Mucosa of descending colon (tissue), 3 donors: Measurements from ENCODE around the gene CDRT4. TPM values are rescaled to one million over a fixed set of nuclear protein-coding genes. Genes with fewer than 3 reads are reported as not detected.

Experiments used
- ATAC-seq: fragments of 200-7000 bp; cut with Tn5 transposase; one replicate; pipeline ENCODE4 v1.9.1; 2020; ENCODE audit warnings: mild to moderate bottlenecking, moderate library complexity
- DNase-seq, 3 donors: peaks; one replicate each; pipeline ENCODE4 v3.0.0-alpha.2; 2020
- H3K36me3 ChIP-seq: fragments of 200-600 bp; one replicate; pipeline ENCODE4 v1.8.0; 2021; ENCODE audit warnings: low read depth, mild to moderate bottlenecking
- H3K4me1 ChIP-seq: fragments of 200-600 bp; one replicate; pipeline ENCODE4 v1.8.0; 2021; ENCODE audit warnings: low read depth, mild to moderate bottlenecking
- H3K4me3 ChIP-seq: fragments of 200-600 bp; one replicate; pipeline ENCODE4 v1.8.0; 2021; ENCODE audit warnings: mild to moderate bottlenecking
- H3K9me3 ChIP-seq: fragments of 200-600 bp; one replicate; pipeline ENCODE4 v1.8.0; 2021; ENCODE audit warnings: mild to moderate bottlenecking
- CTCF ChIP-seq: fragments of 200-600 bp; IDR thresholded peaks from one replicate; pipeline ENCODE4 v1.8.0; 2022; ENCODE audit warnings: antibody characterized with exemption, mild to moderate bottlenecking
- intact Hi-C, 2 donors: fragments of 100-400 bp; cut with DNase I in 1 of 2; cut with micrococcal nuclease in 1 of 2; formaldehyde crosslinking; loops; one replicate each; pipeline versions ENCODE4 v1.11.0 to v1.11.1; 2022; cut with DNase I, micrococcal nuclease
- total RNA-seq, 3 donors: library from RNA; stranded (reverse); fragmentation: NEBNext Ultra II Directional in 2 of 3; extraction: Animal tissue kit (Norgen Biotek cat#: 25700) in 2 of 3; gene quantifications; one replicate each; pipeline versions ENCODE4 v1.2.1 to v1.2.4, GENCODE V29; 2021 to 2023
- donor health status: DM: no; HTN: no; CAD: no; lungs with moderate emphysema.
- donor health status: DM: no; HTN: no; CAD: no.
- donor health status: DM: no; HTN: yes; CAD: no.

CDRT4 gene
- total RNA-seq, 3 donors from 2014 or later: 4.8 to 17.5 (median 5.7) TPM

GRCh38 chr17:15512071-15512709 is 44.8 kb upstream of the CDRT4 start:
- DNase-seq (no peak), ATAC-seq (no peak)
- H3K9me3 ChIP-seq: no peaks in the 10 kb centered on the region
- no peak overlapping the region for H3K4me3 ChIP-seq
- peaks cover 19% of the 10 kb centered on the region for H3K4me1 ChIP-seq
- no peaks in the 10 kb centered on the region for H3K36me3 ChIP-seq
- intact Hi-C loops: no loop called here
- no peak for TF ChIP-seq CTCF

- Histone ChIP-seq H3K4me1 (peaks cover 19% of the 10 kb centered on the region), H3K4me3 (no peak overlapping the region), H3K36me3 (no peaks in the 10 kb centered on the region), H3K9me3 (no peaks in the 10 kb centered on the region)
- intact Hi-C loops: no loop called here
- ATAC-seq: peak; percentile 38
- no peak for DNase-seq
- no peak for TF ChIP-seq CTCF
These were observed 43.7 kb upstream of the CDRT4 start for GRCh38 chr17:15511142-15511541.

- Histone ChIP-seq H3K4me3 (no peak overlapping the region), H3K36me3 (no peaks in the 10 kb centered on the region), H3K9me3 (no peaks in the 10 kb centered on the region), H3K4me1 (peaks cover 19% of the 10 kb centered on the region)
- no peak for DNase-seq
- intact Hi-C loops: no loop called here
- ATAC-seq: peak; percentile 35
- TF ChIP-seq CTCF: no peak
These were observed 42.9 kb upstream of the CDRT4 start for GRCh38 chr17:15510361-15510760.

- Histone ChIP-seq H3K4me1 (peaks cover 15% of the 10 kb centered on the region), H3K4me3 (no peak overlapping the region), H3K9me3 (no peaks in the 10 kb centered on the region), H3K36me3 (no peaks in the 10 kb centered on the region)
- intact Hi-C loops: no loop called here
- ATAC-seq (no peak), DNase-seq (no peak)
- no peak for TF ChIP-seq CTCF
These were observed 41.7 kb upstream of the CDRT4 start for GRCh38 chr17:15509095-15509494.

GRCh38 chr17:15508466-15508865 is 41.0 kb upstream of the CDRT4 start:
- intact Hi-C loops: no loop called here
- H3K9me3 ChIP-seq: no peaks in the 10 kb centered on the region
- DNase-seq (no peak), ATAC-seq (no peak)
- no peaks in the 10 kb centered on the region for H3K36me3 ChIP-seq
- no peak overlapping the region for H3K4me3 ChIP-seq
- no peak for TF ChIP-seq CTCF
- peaks cover 9% of the 10 kb centered on the region for H3K4me1 ChIP-seq

- intact Hi-C loops: no loop called here
- DNase-seq: no peak
- peaks cover 12% of the 10 kb centered on the region for H3K4me1 ChIP-seq
- H3K4me3 ChIP-seq: no peak overlapping the region
- no peak for ATAC-seq
- no peaks in the 10 kb centered on the region for H3K9me3 ChIP-seq
- no peaks in the 10 kb centered on the region for H3K36me3 ChIP-seq
- TF ChIP-seq CTCF: no peak
These were observed 40.5 kb upstream of the CDRT4 start for GRCh38 chr17:15507896-15508295.
